DOHH2 (cell line): Measurements from ENCODE around the gene KNG1.

ENCODE experiments used
- H3F3A ChIP-seq: fragments of 200-600 bp; sonication (generic), shearing (Covaris generic); 2 replicates; pipeline ENCODE4 v1.6.0; 2016; ENCODE audit warnings: antibody characterized with exemption, mild to moderate bottlenecking; ENCODE audit not compliant: control insufficient read depth, insufficient read depth
- H3K27ac ChIP-seq: fragments of 200-600 bp; sonication (generic); 2 replicates; pipeline ENCODE4 v1.5.1; 2014; ENCODE audit warnings: low read depth, mild to moderate bottlenecking, low read length, moderate library complexity
- H3K27me3 ChIP-seq: fragments of 200-600 bp; sonication (generic); 2 replicates; pipeline ENCODE4 v1.6.1; 2014; ENCODE audit warnings: mild to moderate bottlenecking, low read length, mixed read lengths; ENCODE audit not compliant: control insufficient read depth
- H3K36me3 ChIP-seq: fragments of 200-600 bp; sonication (generic); 2 replicates; pipeline ENCODE4 v1.6.1; 2014; ENCODE audit warnings: mild to moderate bottlenecking, low read length, moderate library complexity, mixed read lengths; ENCODE audit not compliant: control insufficient read depth
- H3K4me1 ChIP-seq: fragments of 200-600 bp; sonication (generic); 2 replicates; pipeline ENCODE4 v1.6.1; 2014; ENCODE audit warnings: mild to moderate bottlenecking, low read length, mixed read lengths; ENCODE audit not compliant: control insufficient read depth
- H3K4me2 ChIP-seq: fragments of 200-600 bp; sonication (generic); 2 replicates; pipeline ENCODE4 v1.6.0; 2014; ENCODE audit warnings: mild to moderate bottlenecking, low read length, moderate library complexity
- H3K4me3 ChIP-seq: fragments of 200-600 bp; sonication (generic); 2 replicates; pipeline ENCODE4 v1.5.1; 2014; ENCODE audit warnings: mild to moderate bottlenecking, low read length, mixed read lengths
- H3K79me2 ChIP-seq: fragments of 200-600 bp; sonication (generic); 2 replicates; pipeline ENCODE4 v1.6.1; 2014; ENCODE audit warnings: mild to moderate bottlenecking, low read length, mixed read lengths; ENCODE audit not compliant: control insufficient read depth
- H3K9me2 ChIP-seq: fragments of 200-600 bp; sonication (generic); replicated peaks from 2 replicates; pipeline ENCODE4 v1.6.1; 2014; ENCODE audit warnings: mild to moderate bottlenecking, low read length, mixed read lengths; ENCODE audit not compliant: control insufficient read depth
- H3K9me3 ChIP-seq: fragments of 200-600 bp; sonication (generic); 2 replicates; pipeline ENCODE4 v1.6.1; 2014; ENCODE audit warnings: antibody characterized with exemption, low read length, mixed read lengths; ENCODE audit not compliant: control insufficient read depth, insufficient read depth
- H4K20me1 ChIP-seq: fragments of 200-600 bp; sonication (generic); 2 replicates; pipeline ENCODE4 v1.6.0; 2014; ENCODE audit warnings: low read depth, mild to moderate bottlenecking, antibody characterized with exemption, low read length, moderate library complexity; ENCODE audit not compliant: control insufficient read depth, insufficient read depth
- EZH2phosphoT487 ChIP-seq: fragments of 200-600 bp; sonication (generic); IDR thresholded peaks from 2 replicates; pipeline ENCODE4 v1.6.1; 2017; ENCODE audit warnings: borderline replicate concordance, mild to moderate bottlenecking, antibody characterized with exemption, low read length, moderate library complexity, mixed read lengths
- TF ChIP-seq, protein P1 (sequence below): fragments of 200-600 bp; sonication (generic); IDR thresholded peaks from one replicate; pipeline ENCODE4 v1.5.1; 2014; ENCODE audit warnings: antibody characterized with exemption, mild to moderate bottlenecking, low read depth, low read length; ENCODE audit not compliant: poor library complexity, severe bottlenecking

Gene KNG1

DNA sequence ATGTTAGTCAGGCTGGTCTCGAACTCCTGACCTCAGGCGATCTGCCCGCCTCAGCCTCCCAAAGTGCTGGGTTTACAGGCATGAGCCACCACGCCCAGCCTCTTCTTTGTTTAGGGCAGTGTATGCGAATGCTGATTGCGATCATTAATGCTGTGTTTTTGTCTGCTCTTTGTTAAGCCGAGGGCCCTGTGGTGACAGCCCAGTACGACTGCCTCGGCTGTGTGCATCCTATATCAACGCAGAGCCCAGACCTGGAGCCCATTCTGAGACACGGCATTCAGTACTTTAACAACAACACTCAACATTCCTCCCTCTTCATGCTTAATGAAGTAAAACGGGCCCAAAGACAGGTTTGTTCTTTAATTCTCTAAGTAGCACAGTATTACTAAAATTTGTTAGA lies 7.8 kb downstream of the KNG1 start:
- Histone ChIP-seq H3K4me1 (no peaks in the 10 kb centered on the region), H3K27me3 (peaks cover 15% of the 10 kb centered on the region), H3K27ac (no peak overlapping the region)

DNA sequence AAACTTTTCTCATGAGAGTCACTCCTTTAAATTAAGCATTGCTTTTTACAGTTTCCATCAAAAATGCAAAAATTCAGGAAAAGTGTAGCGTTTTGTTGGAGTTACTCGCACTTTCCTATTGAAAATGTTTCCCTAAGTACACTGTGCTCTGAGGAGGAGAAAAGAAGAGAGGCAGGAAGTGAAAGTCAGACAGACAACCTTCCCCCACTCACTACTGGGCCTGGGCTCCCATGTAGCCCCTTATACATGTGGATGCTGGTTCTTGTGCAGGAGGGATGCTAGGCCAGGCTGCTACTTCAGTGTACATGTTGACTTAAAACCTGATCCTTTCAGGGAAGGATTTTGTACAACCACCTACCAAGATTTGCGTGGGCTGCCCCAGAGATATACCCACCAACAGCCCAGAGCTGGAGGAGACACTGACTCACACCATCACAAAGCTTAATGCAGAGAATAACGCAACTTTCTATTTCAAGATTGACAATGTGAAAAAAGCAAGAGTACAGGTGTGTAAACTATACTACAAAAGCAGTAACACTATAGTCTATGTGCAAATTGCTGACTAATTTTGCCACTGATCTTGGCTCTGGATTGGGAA lies 15.1 kb downstream of the KNG1 start:
- no peaks in the 10 kb centered on the region for H4K20me1 ChIP-seq
- H3F3A ChIP-seq = no peaks in the 10 kb centered on the region
- H3K4me3 ChIP-seq = no peak overlapping the region
- H3K4me2 ChIP-seq = no peak overlapping the region
- H3K79me2 ChIP-seq = no peaks in the 10 kb centered on the region
- H3K36me3 ChIP-seq = no peaks in the 10 kb centered on the region
- no peaks in the 10 kb centered on the region for H3K9me3 ChIP-seq
- H3K27me3 ChIP-seq = peaks cover 3% of the 10 kb centered on the region; the same call in 1 of the 2 replicates
- TF ChIP-seq EZH2phosphoT487 = no peak
- TF ChIP-seq, protein P1, sequence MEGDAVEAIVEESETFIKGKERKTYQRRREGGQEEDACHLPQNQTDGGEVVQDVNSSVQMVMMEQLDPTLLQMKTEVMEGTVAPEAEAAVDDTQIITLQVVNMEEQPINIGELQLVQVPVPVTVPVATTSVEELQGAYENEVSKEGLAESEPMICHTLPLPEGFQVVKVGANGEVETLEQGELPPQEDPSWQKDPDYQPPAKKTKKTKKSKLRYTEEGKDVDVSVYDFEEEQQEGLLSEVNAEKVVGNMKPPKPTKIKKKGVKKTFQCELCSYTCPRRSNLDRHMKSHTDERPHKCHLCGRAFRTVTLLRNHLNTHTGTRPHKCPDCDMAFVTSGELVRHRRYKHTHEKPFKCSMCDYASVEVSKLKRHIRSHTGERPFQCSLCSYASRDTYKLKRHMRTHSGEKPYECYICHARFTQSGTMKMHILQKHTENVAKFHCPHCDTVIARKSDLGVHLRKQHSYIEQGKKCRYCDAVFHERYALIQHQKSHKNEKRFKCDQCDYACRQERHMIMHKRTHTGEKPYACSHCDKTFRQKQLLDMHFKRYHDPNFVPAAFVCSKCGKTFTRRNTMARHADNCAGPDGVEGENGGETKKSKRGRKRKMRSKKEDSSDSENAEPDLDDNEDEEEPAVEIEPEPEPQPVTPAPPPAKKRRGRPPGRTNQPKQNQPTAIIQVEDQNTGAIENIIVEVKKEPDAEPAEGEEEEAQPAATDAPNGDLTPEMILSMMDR = no peak
- no peaks in the 10 kb centered on the region for H3K9me2 ChIP-seq
- H3K4me1 ChIP-seq = no peaks in the 10 kb centered on the region
- no peak overlapping the region for H3K27ac ChIP-seq

More for the DNA sequence above, 7.8 kb downstream of the KNG1 start:
- TF ChIP-seq, protein P1 = no peak
- TF ChIP-seq EZH2phosphoT487 = no peak
- no peaks in the 10 kb centered on the region for H3K36me3 ChIP-seq
- no peaks in the 10 kb centered on the region for H3K9me3 ChIP-seq
- no peak overlapping the region for H3K4me2 ChIP-seq
- H3K79me2 ChIP-seq = no peaks in the 10 kb centered on the region
- H3K4me3 ChIP-seq = no peak overlapping the region
- H4K20me1 ChIP-seq = no peaks in the 10 kb centered on the region
- H3F3A ChIP-seq = no peaks in the 10 kb centered on the region
- H3K9me2 ChIP-seq = no peaks in the 10 kb centered on the region

DNA sequence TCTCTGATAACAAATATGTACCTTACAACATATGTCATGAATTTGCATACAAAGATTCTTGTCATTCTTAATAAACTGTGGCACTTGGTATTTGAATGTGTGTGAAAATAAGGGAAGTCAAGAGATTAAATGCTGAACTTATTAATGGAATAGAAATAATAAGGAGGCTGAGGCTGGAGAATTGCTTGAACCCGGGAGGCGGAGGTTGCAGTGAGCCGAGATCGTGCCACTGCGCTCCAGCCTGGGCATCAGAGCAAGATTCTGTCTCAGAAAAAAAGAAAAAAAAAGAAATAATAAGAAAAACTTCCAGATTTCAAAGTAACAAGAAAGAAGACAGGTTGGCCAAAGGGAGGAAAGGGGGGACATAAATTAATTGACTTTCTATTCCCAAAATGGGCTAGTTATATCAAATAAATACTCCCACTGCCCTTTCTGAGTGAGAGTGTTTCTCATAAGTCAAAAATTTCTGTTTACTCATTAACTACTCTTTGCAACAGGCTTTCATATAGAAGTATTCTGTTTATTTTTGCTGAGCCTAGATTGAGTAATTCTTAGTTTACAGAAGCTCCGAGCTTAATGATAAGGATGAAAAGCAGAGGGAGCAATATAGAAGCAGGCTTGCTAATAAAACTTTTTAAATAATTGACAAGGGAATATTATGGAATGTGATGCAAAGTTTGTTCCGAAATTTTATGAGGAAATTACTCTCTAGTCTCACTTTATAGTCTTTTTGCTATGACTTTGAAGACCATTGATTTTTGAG lies 25.6 kb downstream of the KNG1 start:
- Histone ChIP-seq H3K4me3 (no peak overlapping the region), H3K9me2 (no peaks in the 10 kb centered on the region), H3K4me2 (no peak overlapping the region), H3K27me3 (0 out of 2 replicates have a peak, but pooled peaks cover 3% of the 10 kb centered on the region), H3K9me3 (no peaks in the 10 kb centered on the region), H3K36me3 (no peaks in the 10 kb centered on the region), H3K4me1 (0 out of 2 replicates have a peak, but pooled peaks cover 5% of the 10 kb centered on the region), H3K79me2 (no peaks in the 10 kb centered on the region), H3F3A (no peaks in the 10 kb centered on the region), H4K20me1 (no peaks in the 10 kb centered on the region), H3K27ac (no peak overlapping the region)
- TF ChIP-seq, protein P1 = no peak
- TF ChIP-seq EZH2phosphoT487 = no peak
